VCaP (cell line): ENCODE results near the gene NLRP2B.
"Not testable (repeated sequence)": the region's sequence is repeated elsewhere in the genome, so short reads cannot be mapped to it uniquely, and the experiment has no call there.

ENCODE experiments used
- H3K27ac ChIP-seq: fragments of 450-650 bp; 2 replicates; pipeline ENCODE4 v1.5.1; 2017
- TF ChIP-seq, protein P1 (sequence below): fragments of 450-650 bp; conservative IDR thresholded peaks from 2 replicates; pipeline ENCODE4 v1.5.1; 2017; ENCODE audit warnings: mild to moderate bottlenecking, moderate library complexity

NLRP2B gene

DNA sequence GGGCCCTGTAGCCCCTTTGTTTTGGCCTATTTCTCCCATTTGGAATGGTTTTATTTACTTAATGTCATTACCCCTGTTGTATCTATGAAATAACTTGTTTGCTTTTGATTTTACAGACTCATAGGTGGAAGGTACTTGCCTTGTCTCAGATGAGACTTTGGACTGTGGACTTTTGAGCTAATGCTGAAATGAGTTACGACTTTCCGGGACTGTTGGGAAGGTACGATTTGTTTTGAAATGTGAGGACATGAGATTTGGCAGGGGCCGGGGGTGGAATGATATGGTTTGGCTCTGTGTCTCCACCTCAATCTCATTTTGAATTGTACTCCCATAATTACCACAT lies 39.4 kb downstream of the NLRP2B start:
- H3K27ac ChIP-seq = no peak overlapping the region
- TF ChIP-seq, protein P1, sequence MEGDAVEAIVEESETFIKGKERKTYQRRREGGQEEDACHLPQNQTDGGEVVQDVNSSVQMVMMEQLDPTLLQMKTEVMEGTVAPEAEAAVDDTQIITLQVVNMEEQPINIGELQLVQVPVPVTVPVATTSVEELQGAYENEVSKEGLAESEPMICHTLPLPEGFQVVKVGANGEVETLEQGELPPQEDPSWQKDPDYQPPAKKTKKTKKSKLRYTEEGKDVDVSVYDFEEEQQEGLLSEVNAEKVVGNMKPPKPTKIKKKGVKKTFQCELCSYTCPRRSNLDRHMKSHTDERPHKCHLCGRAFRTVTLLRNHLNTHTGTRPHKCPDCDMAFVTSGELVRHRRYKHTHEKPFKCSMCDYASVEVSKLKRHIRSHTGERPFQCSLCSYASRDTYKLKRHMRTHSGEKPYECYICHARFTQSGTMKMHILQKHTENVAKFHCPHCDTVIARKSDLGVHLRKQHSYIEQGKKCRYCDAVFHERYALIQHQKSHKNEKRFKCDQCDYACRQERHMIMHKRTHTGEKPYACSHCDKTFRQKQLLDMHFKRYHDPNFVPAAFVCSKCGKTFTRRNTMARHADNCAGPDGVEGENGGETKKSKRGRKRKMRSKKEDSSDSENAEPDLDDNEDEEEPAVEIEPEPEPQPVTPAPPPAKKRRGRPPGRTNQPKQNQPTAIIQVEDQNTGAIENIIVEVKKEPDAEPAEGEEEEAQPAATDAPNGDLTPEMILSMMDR = no peak

GRCh38 chrX:57629438-57629837 lies 50.6 kb downstream of the NLRP2B start:
- H3K27ac ChIP-seq = not testable (repeated sequence)
